ENCODE measurements around the gene FIZ1.

FIZ1 gene

GRCh38 chr19:55594996-55595545 is 4.2 kb downstream of the FIZ1 start:
- Histone ChIP-seq H3K4me3 (replicated peaks; ENCODE audit: insufficient read depth, low read length) (no peak overlapping the region), H3K27ac (replicated peaks) (no peak overlapping the region), H3K27me3 (ENCODE audit: insufficient read depth, poor library complexity, severe bottlenecking) (no peaks in the 10 kb centered on the region)
- TF ChIP-seq CTCF (IDR thresholded peaks at IDR 0.05; ENCODE audit: insufficient read depth, low read length) (no peak), POLR2AphosphoS5 (IDR thresholded peaks at IDR 0.05; ENCODE audit: low read depth) (no peak), SPI1 (IDR thresholded peaks at IDR 0.05; ENCODE audit: borderline replicate concordance, low read depth) (no peak), GABPA (IDR thresholded peaks at IDR 0.05; ENCODE audit: low read depth) (no peak)
- TF ChIP-seq, protein P1, sequence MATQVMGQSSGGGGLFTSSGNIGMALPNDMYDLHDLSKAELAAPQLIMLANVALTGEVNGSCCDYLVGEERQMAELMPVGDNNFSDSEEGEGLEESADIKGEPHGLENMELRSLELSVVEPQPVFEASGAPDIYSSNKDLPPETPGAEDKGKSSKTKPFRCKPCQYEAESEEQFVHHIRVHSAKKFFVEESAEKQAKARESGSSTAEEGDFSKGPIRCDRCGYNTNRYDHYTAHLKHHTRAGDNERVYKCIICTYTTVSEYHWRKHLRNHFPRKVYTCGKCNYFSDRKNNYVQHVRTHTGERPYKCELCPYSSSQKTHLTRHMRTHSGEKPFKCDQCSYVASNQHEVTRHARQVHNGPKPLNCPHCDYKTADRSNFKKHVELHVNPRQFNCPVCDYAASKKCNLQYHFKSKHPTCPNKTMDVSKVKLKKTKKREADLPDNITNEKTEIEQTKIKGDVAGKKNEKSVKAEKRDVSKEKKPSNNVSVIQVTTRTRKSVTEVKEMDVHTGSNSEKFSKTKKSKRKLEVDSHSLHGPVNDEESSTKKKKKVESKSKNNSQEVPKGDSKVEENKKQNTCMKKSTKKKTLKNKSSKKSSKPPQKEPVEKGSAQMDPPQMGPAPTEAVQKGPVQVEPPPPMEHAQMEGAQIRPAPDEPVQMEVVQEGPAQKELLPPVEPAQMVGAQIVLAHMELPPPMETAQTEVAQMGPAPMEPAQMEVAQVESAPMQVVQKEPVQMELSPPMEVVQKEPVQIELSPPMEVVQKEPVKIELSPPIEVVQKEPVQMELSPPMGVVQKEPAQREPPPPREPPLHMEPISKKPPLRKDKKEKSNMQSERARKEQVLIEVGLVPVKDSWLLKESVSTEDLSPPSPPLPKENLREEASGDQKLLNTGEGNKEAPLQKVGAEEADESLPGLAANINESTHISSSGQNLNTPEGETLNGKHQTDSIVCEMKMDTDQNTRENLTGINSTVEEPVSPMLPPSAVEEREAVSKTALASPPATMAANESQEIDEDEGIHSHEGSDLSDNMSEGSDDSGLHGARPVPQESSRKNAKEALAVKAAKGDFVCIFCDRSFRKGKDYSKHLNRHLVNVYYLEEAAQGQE (IDR thresholded peaks at IDR 0.05; ENCODE audit: insufficient replicate concordance, low read depth): no peak
- DNase-seq (ENCODE audit: low read depth in 1 of 2, low spot score in 1 of 2): no peak

DNA sequence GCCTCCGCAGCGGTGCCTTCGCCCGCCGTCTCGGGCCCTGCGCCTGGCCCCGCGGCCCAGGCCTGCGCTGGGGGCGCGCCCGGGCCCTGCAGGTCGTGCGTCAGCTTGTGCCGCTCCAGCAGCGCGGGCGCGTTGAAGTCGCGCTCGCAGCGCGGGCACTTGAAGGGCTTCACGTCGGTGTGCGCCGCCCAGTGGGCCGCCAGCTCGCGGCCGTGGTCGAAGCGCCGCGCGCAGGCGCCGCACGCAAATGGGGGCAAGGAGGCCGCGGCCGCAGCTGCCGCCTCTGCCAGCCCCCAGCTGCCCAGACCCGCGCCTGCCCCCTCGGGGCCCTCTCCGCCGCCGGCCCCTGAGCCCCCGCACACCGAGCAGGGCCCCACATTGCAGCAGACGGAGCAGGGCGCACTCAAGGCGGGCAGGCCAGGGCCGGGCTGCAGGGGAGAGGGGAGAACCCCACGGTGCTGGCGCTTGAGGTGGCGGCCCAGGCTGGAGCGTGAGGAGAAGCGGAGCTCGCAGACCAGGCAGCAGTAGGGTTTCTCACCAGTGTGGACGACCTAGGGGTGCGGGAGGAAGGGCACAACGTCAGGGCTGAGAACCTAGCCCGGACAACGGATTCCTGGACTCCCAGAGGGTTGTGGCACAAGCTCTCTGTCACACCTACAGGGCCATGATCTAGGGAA is 6.1 kb downstream of the FIZ1 start:
- no peaks in the 10 kb centered on the region for H3K27me3 ChIP-seq (ENCODE audit: insufficient read depth, poor library complexity, severe bottlenecking)
- no peak overlapping the region for H3K4me3 ChIP-seq (replicated peaks; ENCODE audit: insufficient read depth, low read length)
- TF ChIP-seq, protein P1 (IDR thresholded peaks at IDR 0.05; ENCODE audit: insufficient replicate concordance, low read depth): no peak
- TF ChIP-seq POLR2AphosphoS5 (IDR thresholded peaks at IDR 0.05; ENCODE audit: low read depth): no peak
- no peak for TF ChIP-seq GABPA (IDR thresholded peaks at IDR 0.05; ENCODE audit: low read depth)
- no peak for TF ChIP-seq SPI1 (IDR thresholded peaks at IDR 0.05; ENCODE audit: borderline replicate concordance, low read depth)
- no peak for TF ChIP-seq CTCF (IDR thresholded peaks at IDR 0.05; ENCODE audit: insufficient read depth, low read length)
- H3K27ac ChIP-seq (replicated peaks): no peak overlapping the region
- no peak for DNase-seq (ENCODE audit: low read depth in 1 of 2, low spot score in 1 of 2)

DNA sequence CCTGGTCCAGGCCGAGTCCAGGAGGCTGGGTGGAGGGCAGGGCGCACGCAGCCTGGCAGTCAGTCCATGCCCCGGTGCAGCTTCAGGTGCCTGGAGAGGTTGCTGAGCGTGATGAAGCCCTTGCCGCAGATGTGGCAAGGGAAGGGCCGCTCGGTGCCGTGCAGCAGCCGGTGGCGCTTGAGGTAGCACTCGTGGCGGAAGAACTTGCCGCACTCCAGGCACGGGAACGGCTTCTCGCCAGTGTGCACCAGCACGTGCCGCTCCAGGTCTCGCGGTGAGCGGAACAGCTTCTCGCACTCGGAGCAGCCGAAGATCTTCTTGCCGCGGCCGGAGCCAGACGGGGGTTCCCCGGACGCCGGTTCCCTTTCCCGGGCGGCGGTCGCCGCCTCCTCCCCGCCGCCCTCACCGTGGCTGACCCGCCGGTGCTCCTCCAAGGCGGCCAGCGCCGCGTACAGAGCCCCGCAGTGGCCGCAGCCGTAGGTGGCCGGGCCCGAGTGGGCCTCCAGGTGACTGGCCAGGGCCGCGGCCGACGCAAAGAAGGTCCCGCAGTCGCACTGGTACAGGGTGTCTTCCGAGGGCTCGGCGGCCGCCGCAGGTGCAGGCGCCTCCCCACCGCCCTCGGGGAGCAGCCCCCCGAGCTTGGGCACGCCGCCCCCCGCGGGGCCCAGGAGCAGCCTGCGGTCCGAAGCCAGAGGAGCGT is 6.8 kb downstream of the FIZ1 start:
- Histone ChIP-seq H3K4me3 (replicated peaks; ENCODE audit: insufficient read depth, low read length) (no peak overlapping the region), H3K27ac (replicated peaks) (no peak overlapping the region), H3K27me3 (ENCODE audit: insufficient read depth, poor library complexity, severe bottlenecking) (no peaks in the 10 kb centered on the region)
- TF ChIP-seq GABPA (IDR thresholded peaks at IDR 0.05; ENCODE audit: low read depth): no peak
- no peak for TF ChIP-seq SPI1 (IDR thresholded peaks at IDR 0.05; ENCODE audit: borderline replicate concordance, low read depth)
- TF ChIP-seq, protein P1 (IDR thresholded peaks at IDR 0.05; ENCODE audit: insufficient replicate concordance, low read depth): no peak
- no peak for TF ChIP-seq CTCF (IDR thresholded peaks at IDR 0.05; ENCODE audit: insufficient read depth, low read length)
- no peak for TF ChIP-seq POLR2AphosphoS5 (IDR thresholded peaks at IDR 0.05; ENCODE audit: low read depth)
- DNase-seq (ENCODE audit: low read depth in 1 of 2, low spot score in 1 of 2): no peak
